Activated CD4-positive, alpha-beta T cell treated with anti-CD3 and anti-CD28 coated beads, Interleukin-2, amount 50 U/mL, for 48 hours (primary cell): ENCODE data around the gene SCAP.

Source experiments
- DNase-seq, 2 experiments: peaks; one replicate each; pipeline ENCODE4 v3.0.0-alpha.2; 2020

Gene SCAP

DNA sequence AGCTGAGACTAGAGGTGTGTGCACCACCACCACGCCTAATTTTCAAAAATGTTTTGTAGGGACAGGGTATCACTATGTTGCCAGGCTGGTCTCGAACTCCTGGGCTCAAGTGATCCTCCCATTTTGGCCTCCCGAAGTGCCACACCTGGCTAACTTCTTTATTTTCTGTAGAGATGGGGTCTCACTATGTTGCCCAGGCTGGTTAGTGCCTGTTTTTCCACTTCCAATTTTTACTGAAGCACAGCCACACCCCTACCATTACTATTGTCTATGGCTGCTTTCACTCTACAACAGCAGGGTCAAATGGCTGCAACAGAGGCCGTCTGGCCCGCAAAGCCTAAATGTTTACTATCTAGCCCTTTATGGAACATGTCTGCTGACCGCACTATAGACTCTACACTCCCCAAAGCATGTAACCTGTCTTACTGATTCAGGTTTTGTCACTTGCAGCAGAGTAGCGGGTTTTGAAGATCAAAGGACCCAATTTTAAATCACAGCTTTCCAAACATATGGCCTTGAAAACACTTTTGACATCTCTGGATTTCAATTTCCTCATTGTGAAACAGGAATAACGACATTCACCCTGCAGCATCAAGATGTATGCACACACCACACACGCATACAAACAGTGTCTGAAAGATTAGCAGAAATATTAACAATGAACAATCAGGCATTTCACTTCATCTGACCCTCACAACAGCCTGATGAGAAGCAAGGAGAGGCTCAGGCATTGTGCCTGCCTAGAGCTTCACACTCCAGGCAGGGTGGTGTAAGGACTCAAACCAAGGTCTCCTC lies 46.1 kb downstream of the SCAP start:
- DNase-seq: no peak

DNA sequence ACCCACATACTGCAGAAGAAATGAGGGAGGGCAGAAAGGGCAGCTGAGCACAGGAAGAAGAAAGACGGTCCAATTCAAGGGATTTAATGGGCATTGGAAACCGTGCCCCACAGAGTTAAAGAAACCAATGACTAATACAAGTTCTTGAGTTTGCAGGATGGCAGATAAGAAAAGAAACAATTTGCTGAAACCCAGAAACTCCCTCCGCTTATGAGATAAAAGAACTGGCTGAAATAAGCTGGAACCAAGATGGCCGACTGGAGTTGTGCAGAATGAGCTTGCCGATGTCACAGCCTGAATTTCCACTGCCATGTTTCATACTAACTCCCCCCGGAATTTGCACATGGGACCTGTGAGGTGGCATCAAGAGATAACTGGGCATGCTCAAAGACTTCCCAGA lies 47.1 kb downstream of the SCAP start:
- no peak for DNase-seq

DNA sequence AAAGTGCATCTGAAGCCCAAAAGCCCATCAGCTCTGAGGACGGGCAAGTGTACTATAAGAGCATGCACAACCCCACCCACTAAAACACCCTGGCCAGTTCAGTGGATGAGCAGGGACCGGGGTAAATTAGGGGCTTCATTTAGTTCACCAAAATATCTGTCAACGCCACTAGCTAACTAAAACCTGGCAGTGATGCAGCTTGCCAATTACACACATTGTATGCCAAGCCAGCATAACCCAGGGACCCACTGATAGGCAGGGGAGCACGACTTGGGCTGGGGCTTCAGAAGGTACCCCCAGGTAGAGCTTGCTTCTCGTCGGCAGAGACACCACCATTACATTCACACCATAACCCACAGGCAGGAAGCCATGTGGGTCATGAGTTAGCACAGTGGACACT lies 47.9 kb downstream of the SCAP start:
- no peak for DNase-seq

- no peak for DNase-seq
Measured at GRCh38 chr3:47425959-47426358, 49.8 kb downstream of the SCAP start.

GRCh38 chr3:47425383-47425778 lies 50.4 kb downstream of the SCAP start:
- no peak for DNase-seq

DNA sequence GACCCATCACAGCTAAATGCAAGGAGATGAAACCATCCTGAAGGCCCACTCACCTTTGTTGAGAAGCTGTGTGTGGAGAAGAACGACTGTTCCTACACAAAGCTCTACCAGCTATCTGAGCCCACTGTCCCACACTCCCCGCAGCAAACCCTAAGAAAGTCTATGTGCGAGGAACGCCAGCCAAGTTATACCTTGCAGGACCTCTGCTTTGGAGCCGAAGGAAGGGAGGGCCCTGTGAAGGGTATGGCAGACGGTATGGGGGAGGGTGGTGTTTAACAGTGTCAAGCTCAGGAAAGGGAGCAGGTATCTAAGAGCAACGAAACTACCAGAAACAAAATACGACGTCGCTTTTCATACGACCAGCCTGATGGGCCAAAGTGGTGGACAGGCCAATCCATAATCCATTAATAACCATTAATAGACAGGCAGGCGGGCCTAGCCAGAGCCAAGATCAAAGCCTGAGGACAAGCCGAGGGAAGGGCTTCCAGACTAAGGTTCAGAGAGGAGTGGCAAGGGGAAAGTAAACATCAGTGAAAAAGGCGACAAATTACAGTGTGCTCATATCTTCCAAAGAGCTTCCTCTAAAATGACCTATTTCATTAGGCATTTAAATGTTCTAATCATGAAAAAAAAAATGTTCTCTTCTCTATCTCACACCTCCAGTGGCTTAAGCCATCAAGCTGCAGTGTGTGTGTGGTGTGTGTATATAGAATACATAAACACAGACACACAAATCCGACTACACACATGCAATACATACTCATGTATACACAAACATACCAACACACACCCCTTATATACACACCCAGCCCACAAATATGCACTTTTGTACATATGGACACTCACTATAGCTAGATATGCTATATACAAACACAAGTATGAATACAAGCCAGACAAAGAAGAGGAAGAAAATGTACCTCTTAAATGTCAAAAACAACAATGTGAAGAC lies 51.0 kb downstream of the SCAP start:
- DNase-seq: no peak

DNA sequence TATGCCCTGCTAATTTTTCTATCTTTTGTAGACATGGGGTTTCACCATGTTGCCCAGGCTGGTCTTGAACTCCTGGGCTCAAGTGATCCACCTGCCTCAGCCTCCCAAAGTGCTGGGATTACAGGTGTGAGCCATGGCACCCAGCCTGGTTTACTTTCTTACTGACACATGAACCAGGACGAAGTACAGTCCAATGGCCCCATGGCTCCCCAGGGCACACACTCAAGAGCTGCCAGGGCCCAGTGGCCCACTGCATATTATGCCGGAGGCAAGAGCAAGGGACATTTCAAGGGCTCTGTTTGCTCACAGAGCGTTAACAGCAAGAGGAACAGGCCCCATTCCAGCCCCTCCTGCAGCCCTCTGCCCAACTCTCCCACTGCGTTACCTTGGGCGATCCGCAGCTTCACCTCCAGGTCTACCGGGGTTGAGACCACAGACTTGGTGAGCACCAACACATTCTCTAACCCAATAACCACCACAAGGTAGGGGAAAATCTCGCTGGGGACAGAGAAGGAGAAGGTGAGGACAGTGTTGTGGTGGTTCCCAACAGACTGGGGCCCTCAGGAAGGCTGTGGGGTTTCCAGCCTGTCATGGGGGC lies 52.1 kb downstream of the SCAP start:
- no peak for DNase-seq

DNA sequence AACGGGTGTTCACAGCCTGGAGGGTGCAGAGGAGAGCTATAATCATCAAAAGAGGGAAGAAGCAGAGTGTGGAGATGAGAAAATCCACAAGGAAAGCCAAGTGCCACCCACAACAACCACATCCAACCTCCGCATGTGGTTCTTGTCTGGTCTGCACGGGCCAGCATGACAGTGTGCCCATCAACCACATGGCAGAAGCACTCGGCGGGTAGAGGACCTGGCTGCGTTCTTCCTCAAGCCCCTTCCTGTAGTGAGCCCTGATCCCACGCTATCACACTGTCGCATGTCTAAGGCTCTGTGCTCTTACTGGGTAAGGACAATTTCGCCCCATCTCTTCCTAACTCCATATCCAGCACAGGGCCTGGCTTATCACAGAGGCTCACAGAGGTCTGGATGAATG lies 53.0 kb downstream of the SCAP start:
- DNase-seq: no peak

DNA sequence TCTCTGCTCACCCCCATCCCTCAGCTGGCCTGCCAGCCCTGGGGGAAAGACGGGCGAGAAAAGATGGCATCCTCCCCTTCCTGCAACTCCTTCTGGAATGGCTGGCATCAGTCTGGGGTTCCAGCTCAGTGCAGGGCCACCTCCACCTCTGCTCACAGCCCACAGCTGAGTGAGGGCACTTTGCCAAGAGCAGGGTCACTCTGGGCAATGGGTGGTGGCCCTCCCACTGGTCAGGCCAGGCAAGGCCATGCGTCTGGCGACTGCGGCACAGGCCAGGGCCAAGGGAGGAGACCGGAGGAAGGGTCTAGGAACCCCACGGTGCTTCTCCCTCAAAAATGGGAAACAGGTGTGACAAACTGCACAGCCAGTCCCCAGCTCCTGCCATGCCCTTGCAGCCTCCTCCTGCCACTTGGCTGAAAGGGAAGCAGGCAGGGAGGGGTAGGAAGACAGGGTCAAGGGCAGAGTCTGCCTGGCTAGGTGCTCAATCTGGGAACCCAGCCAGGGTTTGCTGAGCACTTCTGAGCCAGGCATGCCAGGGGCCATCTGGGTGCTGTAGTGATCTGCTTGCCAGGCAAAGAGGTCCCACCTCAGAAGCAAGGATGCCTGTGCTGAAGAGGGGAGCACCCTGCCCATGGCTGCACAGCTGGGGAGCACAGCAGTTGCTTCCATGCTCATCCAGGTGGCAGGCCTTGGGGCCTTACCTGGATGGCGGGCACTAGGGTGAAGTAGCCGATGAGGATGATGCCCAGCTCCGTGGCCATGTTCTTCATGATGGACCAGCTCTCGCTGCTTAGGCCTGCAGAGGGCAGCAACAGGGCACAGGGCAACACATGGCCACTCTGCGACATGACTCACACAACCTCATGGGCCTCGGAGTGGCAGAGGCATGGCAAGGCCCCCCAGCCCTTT lies 53.7 kb downstream of the SCAP start:
- peak in 1 of 2 experiments; percentile 34 for DNase-seq

DNA sequence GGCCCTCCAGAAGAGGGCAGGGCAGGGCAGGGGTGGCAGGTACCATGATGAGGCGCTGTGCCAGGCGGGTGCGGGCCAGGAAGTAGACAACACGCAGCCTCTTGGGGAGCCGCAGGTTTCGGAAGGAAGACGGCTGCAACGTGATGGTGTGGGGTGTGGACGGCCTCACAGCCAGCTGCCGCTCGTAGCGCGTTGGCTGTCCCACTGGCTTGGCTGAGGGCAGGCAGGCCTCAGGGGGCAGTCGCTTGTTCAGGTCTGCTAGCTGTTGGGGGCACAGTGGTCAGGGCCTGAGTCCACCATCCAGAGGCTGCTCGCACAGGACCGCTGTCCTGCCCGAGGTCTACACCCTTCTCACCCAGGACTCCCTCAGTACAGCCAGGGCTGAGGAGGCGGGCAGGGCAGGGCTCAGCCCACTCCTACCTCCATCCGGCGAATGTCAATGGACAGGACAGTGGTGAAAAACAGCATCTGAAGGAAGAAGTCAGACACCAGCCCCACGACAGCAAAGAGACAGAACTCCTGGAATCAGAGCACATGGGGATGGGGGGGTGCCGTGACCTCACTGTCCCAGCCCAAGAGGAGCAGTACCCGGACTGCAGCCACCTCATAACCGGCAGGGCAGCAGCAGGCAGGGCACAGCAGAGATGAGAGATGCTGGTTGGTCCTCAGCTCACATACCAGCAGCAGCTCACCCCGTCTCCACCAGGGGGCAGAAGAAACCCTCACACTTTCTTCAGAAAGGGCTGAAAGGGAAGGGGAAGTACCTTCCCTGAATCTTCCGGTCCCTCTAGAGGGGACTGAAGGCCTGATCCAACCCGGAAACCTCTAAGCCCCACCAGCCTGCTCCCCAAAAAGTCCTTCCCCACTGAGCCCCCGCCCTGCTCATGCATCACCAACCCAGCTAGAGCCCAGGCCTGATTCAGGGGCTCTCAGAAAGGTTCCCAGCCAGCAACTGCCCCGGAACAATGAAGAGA lies 54.9 kb downstream of the SCAP start:
- DNase-seq: peak; percentile 95 to 96

GRCh38 chr3:47420044-47420430 lies 55.7 kb downstream of the SCAP start:
- DNase-seq: no peak

DNA sequence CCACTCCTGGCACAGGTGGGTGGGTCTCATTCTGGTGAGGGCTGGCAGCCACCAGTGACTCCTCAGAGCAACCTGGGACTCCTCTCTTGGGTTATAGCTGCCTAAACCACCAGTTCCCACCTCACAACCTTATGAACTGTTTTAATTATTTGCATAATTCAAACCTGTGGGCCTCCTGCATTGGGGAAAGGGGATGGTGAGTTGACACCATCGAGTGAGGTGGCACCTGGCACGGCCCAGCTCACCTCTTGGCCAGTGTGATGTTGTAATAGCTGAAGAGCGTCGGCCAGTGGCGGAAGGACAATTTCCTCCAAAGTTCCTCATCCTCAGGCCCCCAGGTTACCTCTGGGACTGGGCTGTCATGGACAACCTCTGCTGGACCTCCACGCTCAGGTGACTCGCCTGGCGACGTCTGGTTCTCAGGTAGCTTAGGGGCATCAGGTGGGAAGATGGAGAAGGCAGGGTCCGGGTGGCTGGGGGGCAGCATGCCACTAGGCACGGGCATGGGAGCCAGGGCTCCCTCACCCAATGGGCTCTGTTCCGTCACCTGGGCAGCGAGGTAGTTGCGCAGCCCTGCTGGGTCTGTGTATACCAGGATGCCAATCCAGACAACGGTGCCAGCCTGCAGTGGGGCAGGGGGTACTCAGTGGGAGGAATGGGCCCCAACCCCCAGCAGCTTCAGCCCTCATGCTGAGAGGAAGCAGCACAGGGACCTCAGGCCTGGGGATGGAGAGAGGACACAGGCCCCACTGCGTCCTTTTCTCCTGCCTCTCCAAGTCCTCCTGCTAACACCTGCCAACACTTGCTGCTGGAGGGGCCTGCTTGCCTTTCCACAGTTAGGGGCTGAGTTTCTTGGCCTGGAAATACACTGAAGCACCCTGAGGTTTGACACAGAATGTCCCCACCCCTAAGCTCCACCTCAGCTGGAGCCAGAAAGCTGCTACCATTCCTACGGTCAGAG lies 56.4 kb downstream of the SCAP start:
- DNase-seq: no peak

- DNase-seq: no peak
Measured at GRCh38 chr3:47418167-47419082, 57.3 kb downstream of the SCAP start.

- DNase-seq: no peak
Measured at GRCh38 chr3:47416041-47416440, 59.7 kb downstream of the SCAP start.

DNA sequence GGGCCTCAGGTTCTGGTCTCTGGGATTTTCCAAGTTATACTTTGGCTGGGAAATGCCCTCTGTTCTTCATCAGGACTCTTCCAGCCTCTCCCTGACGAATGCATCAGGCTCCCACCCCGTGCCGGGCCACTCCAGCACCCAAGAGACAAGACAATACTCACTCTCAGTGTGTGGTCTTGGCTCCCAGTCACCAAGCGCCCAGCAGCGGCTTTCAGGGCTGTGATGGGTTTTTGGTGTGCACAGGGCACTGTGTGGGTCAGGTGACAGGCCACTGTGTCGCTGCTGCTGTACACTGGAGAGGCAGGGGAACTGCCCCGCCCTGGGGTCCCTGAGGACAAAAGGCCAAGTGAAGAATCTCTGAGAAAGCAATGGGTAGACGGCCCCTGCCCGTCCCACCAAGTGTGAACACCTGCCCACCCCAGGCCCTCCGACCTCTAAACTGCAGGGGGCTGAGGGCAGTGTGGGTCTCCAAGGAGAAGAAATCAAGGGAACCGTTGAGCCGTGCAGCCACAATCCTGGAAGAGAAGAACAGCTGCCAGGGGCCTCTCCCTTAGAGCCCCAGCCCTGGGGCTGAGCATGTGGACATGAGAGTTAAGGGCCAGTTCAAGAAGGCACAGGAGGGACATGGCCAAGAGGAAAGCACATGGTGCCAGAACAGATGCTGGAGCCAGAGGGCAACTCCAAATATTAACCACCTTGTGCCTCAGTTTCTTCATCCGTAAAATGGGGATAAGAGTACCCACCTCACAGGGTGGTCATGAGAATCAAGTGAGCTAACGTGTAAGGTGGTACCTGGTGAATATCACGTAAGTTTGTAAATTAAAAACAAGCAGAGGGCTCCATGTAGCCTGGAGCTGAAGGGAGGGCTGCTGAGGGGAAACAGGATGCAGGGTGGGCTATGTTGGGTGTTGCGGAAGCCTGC lies 60.8 kb downstream of the SCAP start:
- no peak for DNase-seq

GRCh38 chr3:47414161-47414564 lies 61.6 kb downstream of the SCAP start:
- DNase-seq: no peak

GRCh38 chr3:47413751-47414150 lies 62.0 kb downstream of the SCAP start:
- DNase-seq: no peak
